Mesenchymal stem cell (in vitro differentiated cells and primary cell): ENCODE results near the gene SHISAL2A. TPM values are rescaled to one million over a fixed set of nuclear protein-coding genes. Genes with fewer than 3 reads are reported as not detected.

ENCODE experiments used
- DNase-seq: peaks from one replicate; pipeline ENCODE4 v3.0.0-alpha.2; 2013
- H2AFZ ChIP-seq: one replicate; pipeline ENCODE4 v1.6.1; 2013; ENCODE audit warnings: low read depth, mild to moderate bottlenecking, control low read depth, inconsistent platforms, low read length, moderate library complexity
- H2AK5ac ChIP-seq: 2 replicates; pipeline ENCODE4 v1.6.1; 2013; ENCODE audit warnings: low read length, moderate library complexity, mild to moderate bottlenecking, inconsistent platforms; ENCODE audit not compliant: severe bottlenecking
- H2BK120ac ChIP-seq: one replicate; pipeline ENCODE4 v1.6.1; 2013; ENCODE audit warnings: low read depth, mild to moderate bottlenecking, inconsistent platforms, low read length, moderate library complexity
- H2BK12ac ChIP-seq, 2 experiments: one replicate each; pipeline ENCODE4 v1.6.1; 2013; ENCODE audit warnings: inconsistent platforms in 2 of 2, low read length in 2 of 2, mild to moderate bottlenecking in 2 of 2, moderate library complexity in 2 of 2, control low read depth in 1 of 2
- H2BK15ac ChIP-seq: one replicate; pipeline ENCODE4 v1.6.1; 2013; ENCODE audit warnings: mild to moderate bottlenecking, low read depth, inconsistent platforms; ENCODE audit not compliant: poor library complexity, severe bottlenecking
- H2BK5ac ChIP-seq: 2 replicates; pipeline ENCODE4 v1.6.1; 2013; ENCODE audit warnings: low read depth, mild to moderate bottlenecking, low read length, control low read depth, inconsistent platforms; ENCODE audit not compliant: poor library complexity, severe bottlenecking
- H3K14ac ChIP-seq, 2 experiments: one replicate each; pipeline ENCODE4 v1.6.1; 2013; ENCODE audit warnings: inconsistent platforms in 2 of 2, low read length in 2 of 2, control low read depth in 1 of 2, mild to moderate bottlenecking in 1 of 2, moderate library complexity in 1 of 2
- H3K18ac ChIP-seq, 2 experiments: one replicate each; pipeline ENCODE4 v1.6.1; 2013; ENCODE audit warnings: inconsistent platforms in 2 of 2, low read length in 2 of 2, control low read depth in 1 of 2, low read depth in 1 of 2, mild to moderate bottlenecking in 1 of 2
- H3K23ac ChIP-seq, 2 experiments: one replicate each; pipeline ENCODE4 v1.6.1; 2013; ENCODE audit warnings: inconsistent platforms in 2 of 2, low read length in 2 of 2, mild to moderate bottlenecking in 2 of 2, moderate library complexity in 2 of 2, control low read depth in 1 of 2
- H3K27ac ChIP-seq: 2 replicates; pipeline ENCODE4 v1.5.1; 2013; ENCODE audit warnings: mild to moderate bottlenecking, moderate library complexity, low read length, control low read depth, inconsistent platforms; ENCODE audit not compliant: poor library complexity, severe bottlenecking
- H3K27me3 ChIP-seq, 2 experiments: 2 replicates each; pipeline versions ENCODE4 v1.6.1 to v1.7.0; 2013; ENCODE audit warnings: low read length in 2 of 2, mild to moderate bottlenecking in 2 of 2, moderate library complexity in 2 of 2, control low read depth in 1 of 2, inconsistent platforms in 1 of 2; ENCODE audit not compliant: control insufficient read depth in 1 of 2, insufficient read depth in 1 of 2
- H3K36me3 ChIP-seq, 2 experiments: 2 replicates each; pipeline versions ENCODE4 v1.6.1 to v1.7.0; 2013; ENCODE audit warnings: low read length in 2 of 2, control low read depth in 1 of 2, inconsistent platforms in 1 of 2, low read depth in 1 of 2, mild to moderate bottlenecking in 1 of 2; ENCODE audit not compliant: insufficient read depth in 2 of 2, control insufficient read depth in 1 of 2
- H3K4ac ChIP-seq, 2 experiments: one replicate each; pipeline ENCODE4 v1.6.1; 2013; ENCODE audit warnings: inconsistent platforms in 2 of 2, low read length in 2 of 2, mild to moderate bottlenecking in 2 of 2, moderate library complexity in 2 of 2, control low read depth in 1 of 2, low read depth in 1 of 2
- H3K4me1 ChIP-seq: 2 replicates; pipeline ENCODE4 v1.6.1; 2013; ENCODE audit warnings: low read depth, low read length, control low read depth; ENCODE audit not compliant: control insufficient read depth, insufficient read depth
- H3K4me2 ChIP-seq: 2 replicates; pipeline ENCODE4 v1.6.1; 2013; ENCODE audit warnings: low read length, mild to moderate bottlenecking, inconsistent platforms; ENCODE audit not compliant: poor library complexity, severe bottlenecking
- H3K4me3 ChIP-seq, 2 experiments: 2 replicates each; pipeline versions ENCODE4 v1.5.1 to v1.7.0; 2013; ENCODE audit warnings: low read length in 2 of 2, mild to moderate bottlenecking in 2 of 2, control low read depth in 1 of 2, low read depth in 1 of 2; ENCODE audit not compliant: insufficient read depth in 1 of 2
- H3K79me1 ChIP-seq: replicated peaks from 2 replicates; pipeline ENCODE4 v1.6.1; 2013; ENCODE audit warnings: mild to moderate bottlenecking, control low read depth, low read length, inconsistent platforms; ENCODE audit not compliant: poor library complexity, severe bottlenecking
- H3K9ac ChIP-seq: 2 replicates; pipeline ENCODE4 v1.7.0; 2013; ENCODE audit warnings: mild to moderate bottlenecking, low read length, moderate library complexity
- H3K9me3 ChIP-seq: 2 replicates; pipeline ENCODE4 v1.7.0; 2013; ENCODE audit warnings: mild to moderate bottlenecking, low read length; ENCODE audit not compliant: control insufficient read depth
- H4K8ac ChIP-seq: one replicate; pipeline ENCODE4 v1.6.1; 2013; ENCODE audit warnings: inconsistent platforms, mild to moderate bottlenecking, low read length, moderate library complexity
- H4K91ac ChIP-seq: one replicate; pipeline ENCODE4 v1.6.1; 2013; ENCODE audit warnings: mild to moderate bottlenecking, low read length, inconsistent platforms
- WGBS: methylation state at CpG from one replicate; pipeline ENCODE4 v1.1.7; 2013; ENCODE audit warnings: mixed read lengths; 5-methylcytosine and 5-hydroxymethylcytosine counted together
- polyA plus RNA-seq, 2 experiments: library from polyadenylated mRNA; stranded (reverse); fragments of 200-250 nt; gene quantifications; one replicate each; pipeline ENCODE4 v1.2.3, GENCODE V29; 2013

Gene SHISAL2A
- not detected for polyA plus RNA-seq (2013, experiment 1 of 2)
- polyA plus RNA-seq (2013, experiment 2 of 2), result not detected

GRCh38 chr1:52632732-52633290 is at the start of gene SHISAL2A:
TSS of gene SHISAL2A (plus strand) at chr1:52633168. CDS start at chr1:52633494, 326 bp downstream.
- Histone ChIP-seq H3K23ac (peak within 1 kb of the TSS; percentile 10 to 75), H3K4me3 (peak within 1 kb of the TSS; percentile 37 to 47), H3K4ac (peak within 1 kb of the TSS in 1 of 2 experiments; percentile 29), H2BK120ac (no peak within 1 kb of the TSS), H3K4me1 (peaks cover 19% of the 10 kb centered on the region), H2BK12ac (peak within 1 kb of the TSS in 1 of 2 experiments; percentile 29), H4K8ac (peak within 1 kb of the TSS; percentile 47), H3K79me1 (no peaks in the 10 kb centered on the region), H4K91ac (peak within 1 kb of the TSS; percentile 74), H3K14ac (peak within 1 kb of the TSS in 1 of 2 experiments; percentile 35), H3K27me3 (peaks cover 26 to 69% of the 10 kb centered on the region in 2 experiments), H3K9me3 (no peaks in the 10 kb centered on the region), H3K18ac (peak within 1 kb of the TSS; percentile 16 to 94), H3K36me3 (no peaks in the 10 kb centered on the region), H2AFZ (peak within 1 kb of the TSS; percentile 54), H3K4me2 (peak within 1 kb of the TSS; percentile 88), H3K27ac (no peak within 1 kb of the TSS), H2AK5ac (no peak within 1 kb of the TSS), H2BK15ac (peak within 1 kb of the TSS; percentile 3), H2BK5ac (no peak within 1 kb of the TSS), H3K9ac (no peak within 1 kb of the TSS)
- WGBS, result 31% methylated on average over 23 of the region's 53 CpGs
- no peak for DNase-seq

DNA sequence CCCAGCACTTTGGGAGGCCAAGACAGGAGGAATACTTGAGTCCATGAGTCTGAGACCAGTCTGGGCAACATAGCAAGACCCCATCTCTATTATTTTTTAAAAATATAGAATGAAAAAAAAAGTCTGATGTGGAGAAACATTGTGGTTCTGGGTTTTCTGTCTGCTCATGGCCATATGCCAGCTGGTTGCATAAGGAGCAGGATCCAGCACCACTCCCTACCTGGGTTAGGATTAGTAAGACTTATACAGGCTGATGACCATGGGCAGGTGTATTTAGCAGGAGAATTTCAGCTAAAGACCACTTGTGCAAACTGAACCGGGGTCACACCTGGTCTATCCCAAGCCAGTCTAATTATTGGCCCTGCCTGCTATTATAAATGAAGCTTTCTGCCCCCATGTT is 47.5 kb upstream of the SHISAL2A start:
- Histone ChIP-seq H3K4me1 (no peaks in the 10 kb centered on the region), H3K4ac (no peak overlapping the region), H4K91ac (no peak overlapping the region), H3K14ac (no peak overlapping the region), H3K18ac (no peak overlapping the region), H3K36me3 (no peaks in the 10 kb centered on the region), H2BK5ac (no peak overlapping the region), H3K79me1 (no peaks in the 10 kb centered on the region), H3K27ac (no peak overlapping the region), H2AK5ac (no peak overlapping the region), H2AFZ (no peak overlapping the region), H3K4me3 (no peak overlapping the region), H4K8ac (no peak overlapping the region), H3K23ac (no peak overlapping the region), H2BK120ac (no peak overlapping the region), H2BK15ac (no peak overlapping the region), H3K4me2 (no peak overlapping the region), H3K27me3 (peaks cover 29 to 34% of the 10 kb centered on the region in 2 experiments), H3K9me3 (no peaks in the 10 kb centered on the region), H2BK12ac (no peak overlapping the region), H3K9ac (no peak overlapping the region)
- 50% methylated on average over 1 of the region's 1 CpG for WGBS
- DNase-seq, result no peak

GRCh38 chr1:52588027-52588426 is 44.9 kb upstream of the SHISAL2A start:
- Histone ChIP-seq H2BK120ac (no peak overlapping the region), H3K4me2 (no peak overlapping the region), H2BK5ac (no peak overlapping the region), H4K91ac (no peak overlapping the region), H3K27me3 (peaks cover 19 to 33% of the 10 kb centered on the region in 2 experiments), H3K14ac (no peak overlapping the region), H3K9me3 (no peaks in the 10 kb centered on the region), H2BK15ac (no peak overlapping the region), H3K4me3 (no peak overlapping the region), H3K18ac (no peak overlapping the region), H2BK12ac (no peak overlapping the region), H3K4ac (no peak overlapping the region), H4K8ac (no peak overlapping the region), H3K23ac (no peak overlapping the region), H3K9ac (no peak overlapping the region), H3K79me1 (no peaks in the 10 kb centered on the region), H2AK5ac (no peak overlapping the region), H3K27ac (no peak overlapping the region), H3K36me3 (no peaks in the 10 kb centered on the region), H3K4me1 (no peaks in the 10 kb centered on the region), H2AFZ (no peak overlapping the region)
- DNase-seq, result no peak

- H2AK5ac ChIP-seq, result no peak overlapping the region
Observed at GRCh38 chr1:52588535-52588934, 44.4 kb upstream of the SHISAL2A start.

More at GRCh38 chr1:52588535-52588934, 44.4 kb upstream of the SHISAL2A start:
- WGBS, result 59% methylated on average over 1 of the region's 1 CpG
- Histone ChIP-seq H2AFZ (no peak overlapping the region), H4K8ac (no peak overlapping the region), H3K18ac (no peak overlapping the region), H3K4me1 (no peaks in the 10 kb centered on the region), H3K4ac (no peak overlapping the region), H3K27ac (no peak overlapping the region), H2BK15ac (no peak overlapping the region), H3K4me3 (no peak overlapping the region), H3K79me1 (no peaks in the 10 kb centered on the region), H3K9me3 (no peaks in the 10 kb centered on the region), H3K9ac (no peak overlapping the region), H2BK5ac (no peak overlapping the region), H3K36me3 (no peaks in the 10 kb centered on the region), H4K91ac (no peak overlapping the region), H3K14ac (no peak overlapping the region), H3K27me3 (peaks cover 15 to 31% of the 10 kb centered on the region in 2 experiments), H2BK12ac (no peak overlapping the region), H3K23ac (no peak overlapping the region), H2BK120ac (no peak overlapping the region), H3K4me2 (no peak overlapping the region)
- DNase-seq, result no peak
